Thyroid gland (tissue), 4 donors: ENCODE measurements around the gene TMSB4X. TPM values are rescaled to one million over a fixed set of nuclear protein-coding genes. Genes with fewer than 3 reads are reported as not detected.

Experiments used
- DNase-seq, 2 donors: peaks; one replicate each; pipeline ENCODE4 v3.0.0-alpha.2; 2019
- H3K27ac ChIP-seq, 3 donors: fragments of 200-600 bp; sonication (generic); 1 replicate in 2 of 3; 2 replicates in 1 of 3; pipeline ENCODE4 v1.5.1; 2016 to 2019; ENCODE audit warnings: mild to moderate bottlenecking in 1 of 3, moderate library complexity in 1 of 3
- H3K27me3 ChIP-seq: fragments of 200-600 bp; sonication (generic); one replicate; pipeline ENCODE4 v1.5.1; 2019
- H3K36me3 ChIP-seq, 2 donors: fragments of 200-600 bp; sonication (generic); one replicate each; pipeline ENCODE4 v1.5.1; 2016 to 2019
- H3K4me1 ChIP-seq, 2 donors: fragments of 200-600 bp; sonication (generic); one replicate each; pipeline ENCODE4 v1.5.1; 2017 to 2019
- H3K4me3 ChIP-seq, 3 donors: fragments of 200-600 bp; sonication (generic); replicated peaks in 1 of 3; 1 replicate in 2 of 3; 2 replicates in 1 of 3; pipeline ENCODE4 v1.5.1; 2016; ENCODE audit warnings: mild to moderate bottlenecking in 1 of 3
- H3K9me3 ChIP-seq: fragments of 200-600 bp; sonication (generic); one replicate; pipeline ENCODE4 v1.5.1; 2017
- CTCF ChIP-seq, 6 experiments: fragments of 200-600 bp in 3 of 6; fragments of 450-650 bp in 3 of 6; sonication (generic) in 3 of 6; IDR thresholded peaks; one replicate each; pipeline ENCODE4 v1.5.1; 2016 to 2019; ENCODE audit warnings: antibody characterized with exemption in 6 of 6, mild to moderate bottlenecking in 2 of 6, inconsistent platforms in 1 of 6, moderate library complexity in 1 of 6
- POLR2A ChIP-seq, 2 donors: fragments of 450-650 bp; IDR thresholded peaks; one replicate each; pipeline ENCODE4 v1.6.1; 2017; ENCODE audit warnings: antibody characterized with exemption in 2 of 2, mild to moderate bottlenecking in 2 of 2, moderate library complexity in 1 of 2
- WGBS, 2 donors: methylation state at CpG; one replicate each; pipeline ENCODE4 v1.1.5; 2017; 5-methylcytosine and 5-hydroxymethylcytosine counted together
- intact Hi-C: fragments of 100-400 bp; cut with DNase I; formaldehyde crosslinking; loops from one replicate; pipeline ENCODE4 v1.15.1; 2023
- total RNA-seq, 4 donors: library from RNA; depleted of rRNA; stranded (reverse); fragments of >200 nt; gene quantifications; one replicate each; pipeline ENCODE4 v1.2.3, GENCODE V29; 2016

The TMSB4X gene
- total RNA-seq, 4 donors from 2014 or later = 854 to 2,672 (median 1,302) TPM

- no peaks in the 10 kb centered on the region for H3K27me3 ChIP-seq
- WGBS, 2 donors = 72 to 78% methylated on average over 4 of the region's 4 CpGs
- DNase-seq = no peak
- intact Hi-C loops = no loop called here
- H3K4me3 ChIP-seq = no peak overlapping the region
- H3K36me3 ChIP-seq = no peaks in the 10 kb centered on the region
- no peaks in the 10 kb centered on the region for H3K9me3 ChIP-seq
- no peak overlapping the region for H3K27ac ChIP-seq
- no peak for TF ChIP-seq CTCF (IDR thresholded peaks at IDR 0.05)
- H3K4me1 ChIP-seq = peaks cover 0 to 9% of the 10 kb centered on the region in 2 donors
Measured at GRCh38 chrX:12994321-12994720, 19.4 kb downstream of the TMSB4X start.

DNA sequence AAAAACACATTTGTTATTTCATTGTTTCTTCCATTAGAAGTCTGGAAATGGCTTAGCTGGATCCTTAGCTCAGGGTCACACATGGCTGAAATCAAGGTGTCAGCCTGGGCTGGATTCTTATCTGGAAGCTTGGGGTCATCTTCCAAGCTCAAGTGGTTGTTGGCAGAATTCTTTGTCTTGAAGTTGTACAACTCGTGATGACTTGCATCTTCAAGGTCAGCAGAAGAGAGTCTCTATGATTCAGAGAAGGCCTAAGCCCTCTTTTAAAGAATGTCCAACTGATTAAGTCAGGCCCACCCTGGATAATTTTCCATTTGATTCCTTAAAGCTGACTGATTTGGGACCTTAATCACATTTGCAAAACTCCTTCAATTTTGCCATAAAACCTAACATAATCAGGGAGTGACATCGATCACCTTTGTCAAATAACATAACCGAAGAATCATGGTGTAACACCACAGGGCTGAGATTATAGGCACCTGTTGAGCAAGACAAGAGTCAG is 22.1 kb downstream of the TMSB4X start:
- TF ChIP-seq CTCF (IDR thresholded peaks at IDR 0.05) (no peak), POLR2A (IDR thresholded peaks at IDR 0.05) (no peak)
- H3K4me1 ChIP-seq = peaks cover 0 to 3% of the 10 kb centered on the region in 2 donors
- DNase-seq = no peak
- H3K9me3 ChIP-seq = no peaks in the 10 kb centered on the region
- H3K4me3 ChIP-seq = no peak overlapping the region
- intact Hi-C loops = no loop called here
- H3K27ac ChIP-seq = no peak overlapping the region
- no peaks in the 10 kb centered on the region for H3K27me3 ChIP-seq
- whole genome bisulfite sequencing, 2 donors = 88 to 96% methylated on average over 3 of the region's 3 CpGs
- no peaks in the 10 kb centered on the region for H3K36me3 ChIP-seq

- Histone ChIP-seq H3K9me3 (no peaks in the 10 kb centered on the region), H3K36me3 (no peaks in the 10 kb centered on the region), H3K27ac (peak overlapping the region in 1 of 3 donors; percentile 15), H3K27me3 (no peaks in the 10 kb centered on the region), H3K4me3 (no peak overlapping the region), H3K4me1 (peaks cover 0 to 3% of the 10 kb centered on the region in 2 donors)
- DNase-seq = no peak
- 54 to 59% methylated on average over 5 of the region's 5 CpGs for whole genome bisulfite sequencing, 2 donors
- intact Hi-C loops = no loop called here
- no peak for TF ChIP-seq CTCF (IDR thresholded peaks at IDR 0.05)
- no peak for TF ChIP-seq POLR2A (IDR thresholded peaks at IDR 0.05)
Measured at GRCh38 chrX:12997906-12998687, 23.2 kb downstream of the TMSB4X start.

- no peak for TF ChIP-seq POLR2A (IDR thresholded peaks at IDR 0.05)
- TF ChIP-seq CTCF (IDR thresholded peaks at IDR 0.05) = no peak
- intact Hi-C loops = no loop called here
- Histone ChIP-seq H3K4me3 (no peak overlapping the region), H3K9me3 (no peaks in the 10 kb centered on the region), H3K27me3 (no peaks in the 10 kb centered on the region), H3K27ac (peak overlapping the region in 1 of 3 donors; percentile 74), H3K4me1 (peaks cover 0 to 3% of the 10 kb centered on the region in 2 donors), H3K36me3 (no peaks in the 10 kb centered on the region)
- WGBS, 2 donors = 63 to 79% methylated on average over 9 of the region's 9 CpGs
- DNase-seq = no peak
Measured at GRCh38 chrX:12999422-12999821, 24.5 kb downstream of the TMSB4X start.

DNA sequence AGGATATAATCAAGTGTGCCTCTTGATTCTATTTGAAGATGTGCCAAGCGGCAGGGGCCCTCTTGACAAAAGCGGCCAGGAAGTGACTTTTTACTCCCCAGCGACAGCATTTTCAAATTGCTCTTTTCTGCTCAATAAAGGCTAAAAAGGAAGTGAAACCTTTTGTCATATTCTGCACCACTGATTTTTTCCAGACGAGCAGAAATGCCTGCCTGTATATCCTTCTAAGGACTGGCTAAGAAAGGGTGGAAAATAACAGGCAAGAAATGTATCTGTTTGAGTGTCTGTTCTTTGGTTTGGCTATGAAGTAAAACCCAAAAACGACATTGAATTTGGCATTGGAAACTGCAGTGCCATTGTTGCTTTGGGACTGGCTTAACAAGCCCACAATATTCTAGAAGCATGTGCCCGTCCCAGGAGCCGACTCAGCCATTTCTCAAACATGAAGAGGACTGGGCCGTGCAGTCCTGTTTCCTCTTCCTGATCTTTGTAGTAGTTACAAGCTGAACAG is 25.4 kb downstream of the TMSB4X start:
- intact Hi-C loops = no loop called here
- peak; percentile 32 to 36 for DNase-seq
- H3K4me3 ChIP-seq = no peak overlapping the region

More for the DNA sequence above, 25.4 kb downstream of the TMSB4X start:
- H3K36me3 ChIP-seq = no peaks in the 10 kb centered on the region
- 9 to 11% methylated on average over 8 of the region's 8 CpGs for WGBS, 2 donors
- no peaks in the 10 kb centered on the region for H3K9me3 ChIP-seq
- TF ChIP-seq POLR2A (IDR thresholded peaks at IDR 0.05) (no peak), CTCF (IDR thresholded peaks at IDR 0.05) (no peak)
- no peaks in the 10 kb centered on the region for H3K27me3 ChIP-seq
- H3K27ac ChIP-seq = peak overlapping the region; percentile 59 to 74 (median 64)
- H3K4me1 ChIP-seq = peaks cover 0 to 3% of the 10 kb centered on the region in 2 donors
